IgD-negative memory B cell (primary cell): ENCODE data around the gene PGLYRP1. TPM values are rescaled to one million over a fixed set of nuclear protein-coding genes. Genes with fewer than 3 reads are reported as not detected.

Source experiments
- H3K27ac Mint-ChIP-seq, 3 donors: one replicate each; pipeline ENCODE4 v1.8.0; 2020 to 2022; ENCODE audit warnings: mild to moderate bottlenecking in 3 of 3, mixed read lengths in 3 of 3, moderate library complexity in 1 of 3
- H3K27me3 Mint-ChIP-seq: one replicate; pipeline ENCODE4 v1.8.0; 2021; ENCODE audit warnings: mixed read lengths
- H3K36me3 Mint-ChIP-seq: one replicate; pipeline ENCODE4 v1.8.0; 2020; ENCODE audit warnings: mild to moderate bottlenecking, mixed read lengths
- H3K4me1 Mint-ChIP-seq, 3 donors: one replicate each; pipeline ENCODE4 v1.8.0; 2020 to 2022; ENCODE audit warnings: mixed read lengths in 3 of 3, mild to moderate bottlenecking in 1 of 3
- H3K4me3 Mint-ChIP-seq, 4 donors: one replicate each; pipeline ENCODE4 v1.8.0; 2020 to 2022; ENCODE audit warnings: mild to moderate bottlenecking in 4 of 4, mixed read lengths in 4 of 4, moderate library complexity in 3 of 4
- H3K9me3 Mint-ChIP-seq, 3 donors: one replicate each; pipeline ENCODE4 v1.8.0; 2020 to 2021; ENCODE audit warnings: mixed read lengths in 3 of 3, mild to moderate bottlenecking in 1 of 3
- polyA plus RNA-seq: library from polyadenylated mRNA; unstranded; fragments of 300-500 nt; fragmentation: Illumina TruSeq; gene quantifications from one replicate; pipeline ENCODE4 v1.2.3, GENCODE V29; 2021

The PGLYRP1 gene
- polyA plus RNA-seq, 1 donor from 2014 or later = not detected

GRCh38 chr19:45972947-45973540, 49.8 kb downstream of the PGLYRP1 start:
- H3K9me3 Mint-ChIP-seq = peaks cover 0 to 8% (median 2%) of the 10 kb centered on the region in 3 donors
- peak overlapping the region in 1 of 3 donors; percentile 15 for H3K27ac Mint-ChIP-seq
- peaks cover 58% of the 10 kb centered on the region for H3K27me3 Mint-ChIP-seq
- no peak overlapping the region for H3K4me3 Mint-ChIP-seq
- H3K4me1 Mint-ChIP-seq = peaks cover 5 to 13% (median 10%) of the 10 kb centered on the region in 3 donors
- no peaks in the 10 kb centered on the region for H3K36me3 Mint-ChIP-seq

- Mint-ChIP-seq H3K27me3 (peaks cover 57% of the 10 kb centered on the region), H3K36me3 (no peaks in the 10 kb centered on the region), H3K9me3 (peaks cover 0 to 10% (median 2%) of the 10 kb centered on the region in 3 donors), H3K4me1 (peaks cover 5 to 13% (median 10%) of the 10 kb centered on the region in 3 donors), H3K4me3 (peak overlapping the region; percentile 1 to 70 (median 36)), H3K27ac (peak overlapping the region; percentile 15 to 55 (median 16))
Measured at GRCh38 chr19:45972081-45972946, 50.5 kb downstream of the PGLYRP1 start.

- Mint-ChIP-seq H3K4me3 (peak overlapping the region in 1 of 4 donors; percentile 80), H3K36me3 (no peaks in the 10 kb centered on the region), H3K9me3 (peaks cover 0 to 10% (median 2%) of the 10 kb centered on the region in 3 donors), H3K27ac (peak overlapping the region in 1 of 3 donors; percentile 15), H3K4me1 (peaks cover 5 to 13% (median 10%) of the 10 kb centered on the region in 3 donors), H3K27me3 (peaks cover 57% of the 10 kb centered on the region)
Measured at GRCh38 chr19:45971260-45971902, 51.5 kb downstream of the PGLYRP1 start.

GRCh38 chr19:45969676-45970075, 53.2 kb downstream of the PGLYRP1 start:
- Mint-ChIP-seq H3K4me3 (no peak overlapping the region), H3K4me1 (peaks cover 5 to 13% (median 10%) of the 10 kb centered on the region in 3 donors), H3K9me3 (peaks cover 0 to 10% (median 0%) of the 10 kb centered on the region in 3 donors), H3K27me3 (peaks cover 54% of the 10 kb centered on the region), H3K27ac (no peak overlapping the region), H3K36me3 (no peaks in the 10 kb centered on the region)

Other genes with a start within 250 kb of the PGLYRP1 start
- gene DMPK, start 240.6 kb downstream of the PGLYRP1 start, polyA plus RNA-seq = 1.6 TPM
- gene DMWD, start 230.2 kb downstream of the PGLYRP1 start, polyA plus RNA-seq = 16.7 TPM
- gene RSPH6A, start 207.7 kb downstream of the PGLYRP1 start, polyA plus RNA-seq = not detected
- gene SYMPK, start 159.9 kb downstream of the PGLYRP1 start, polyA plus RNA-seq = 26.8 TPM
- not detected for gene FOXA3, start 158.7 kb downstream of the PGLYRP1 start, polyA plus RNA-seq
- 10.0 TPM for gene IRF2BP1, start 136.9 kb downstream of the PGLYRP1 start, polyA plus RNA-seq
- 0.70 TPM for gene MYPOP, start 120.4 kb downstream of the PGLYRP1 start, polyA plus RNA-seq
- not detected for gene NANOS2, start 108.3 kb downstream of the PGLYRP1 start, polyA plus RNA-seq
- gene NOVA2, start 49.2 kb downstream of the PGLYRP1 start, polyA plus RNA-seq = not detected
- 8.7 TPM for gene CCDC61, start 27.6 kb downstream of the PGLYRP1 start, polyA plus RNA-seq
- gene IGFL4, start 17.9 kb upstream of the PGLYRP1 start, polyA plus RNA-seq = not detected
- gene IGFL3, start 101.6 kb upstream of the PGLYRP1 start, polyA plus RNA-seq = not detected
- gene IGFL2, start 125.2 kb upstream of the PGLYRP1 start, polyA plus RNA-seq = not detected
- gene IGFL1, start 206.7 kb upstream of the PGLYRP1 start, polyA plus RNA-seq = not detected